Lung (tissue), 12 donors: Measurements from ENCODE around the gene RAB29. TPM values are rescaled to one million over a fixed set of nuclear protein-coding genes. Genes with fewer than 3 reads are reported as not detected.

ENCODE experiments used
- ATAC-seq: fragments of 200-7000 bp; cut with Tn5 transposase; one replicate; pipeline ENCODE4 v1.9.1; 2020; ENCODE audit warnings: moderate number of reproducible peaks; ENCODE audit not compliant: insufficient read depth, low FRiP score
- DNase-seq, 3 donors: peaks; one replicate each; pipeline ENCODE4 v3.0.0-alpha.2; 2013 to 2017
- H3K27ac ChIP-seq, 2 donors: one replicate each; pipeline ENCODE4 v1.5.1; 2013; ENCODE audit warnings: mild to moderate bottlenecking in 2 of 2, moderate library complexity in 2 of 2, control low read depth in 1 of 2, inconsistent platforms in 1 of 2, low read depth in 1 of 2, low read length in 1 of 2
- H3K27me3 ChIP-seq, 3 donors: one replicate each; pipeline ENCODE4 v1.5.1; 2013; ENCODE audit warnings: low read length in 2 of 3; ENCODE audit not compliant: control insufficient read depth in 3 of 3, insufficient read depth in 3 of 3
- H3K36me3 ChIP-seq, 4 donors: one replicate each; pipeline ENCODE4 v1.5.1; 2013; ENCODE audit warnings: low read length in 4 of 4, mild to moderate bottlenecking in 1 of 4, moderate library complexity in 1 of 4; ENCODE audit not compliant: control insufficient read depth in 4 of 4, insufficient read depth in 4 of 4
- H3K4me1 ChIP-seq, 5 donors: one replicate each; pipeline ENCODE4 v1.5.1; 2013; ENCODE audit warnings: low read length in 5 of 5, mild to moderate bottlenecking in 2 of 5, moderate library complexity in 1 of 5; ENCODE audit not compliant: control insufficient read depth in 5 of 5, insufficient read depth in 5 of 5
- H3K4me3 ChIP-seq: one replicate; pipeline ENCODE4 v1.5.1; 2013; ENCODE audit warnings: mild to moderate bottlenecking, control low read depth, moderate library complexity
- H3K9ac ChIP-seq, 2 donors: one replicate each; pipeline ENCODE4 v1.5.1; 2013; ENCODE audit warnings: low read length in 2 of 2, control low read depth in 1 of 2; ENCODE audit not compliant: insufficient read depth in 1 of 2
- H3K9me3 ChIP-seq, 4 donors: one replicate each; pipeline ENCODE4 v1.5.1; 2013; ENCODE audit warnings: low read length in 3 of 4, mild to moderate bottlenecking in 1 of 4, moderate library complexity in 1 of 4; ENCODE audit not compliant: control insufficient read depth in 4 of 4, insufficient read depth in 3 of 4
- WGBS, 2 donors: extraction: QIAGEN DNeasy Blood & Tissue Kit; methylation state at CpG; one replicate each; pipeline ENCODE4 v1.1.7; 2013; 5-methylcytosine and 5-hydroxymethylcytosine counted together
- polyA plus RNA-seq, 2 donors: library from polyadenylated mRNA; stranded (reverse); fragments of 200-250 nt; gene quantifications; one replicate each; pipeline ENCODE4 v1.2.1, GENCODE V29; 2013
- total RNA-seq, 2 donors: library from RNA; depleted of rRNA in 1 of 2; stranded (reverse); fragments of >200 nt in 1 of 2; gene quantifications; one replicate each; pipeline ENCODE4 v1.2.1, GENCODE V29; 2014 to 2021
- TF ChIP-seq, protein P1 (sequence below): IDR thresholded peaks from 2 replicates; pipeline ENCODE4 v1.5.1; 2012; ENCODE audit warnings: mild to moderate bottlenecking; ENCODE audit errors: control extremely low read depth, extremely low read depth
- donor health status: control.
- donor health status: control.
- donor health status: Bipolar disorder and iron deficiency.
- donor health status: healthy.
- donor health status: DM: yes; HTN: yes; CAD: no.

RAB29 gene
- total and polyA plus RNA-seq, 4 donors = 8.7 to 20.0 (median 15.5) TPM

DNA sequence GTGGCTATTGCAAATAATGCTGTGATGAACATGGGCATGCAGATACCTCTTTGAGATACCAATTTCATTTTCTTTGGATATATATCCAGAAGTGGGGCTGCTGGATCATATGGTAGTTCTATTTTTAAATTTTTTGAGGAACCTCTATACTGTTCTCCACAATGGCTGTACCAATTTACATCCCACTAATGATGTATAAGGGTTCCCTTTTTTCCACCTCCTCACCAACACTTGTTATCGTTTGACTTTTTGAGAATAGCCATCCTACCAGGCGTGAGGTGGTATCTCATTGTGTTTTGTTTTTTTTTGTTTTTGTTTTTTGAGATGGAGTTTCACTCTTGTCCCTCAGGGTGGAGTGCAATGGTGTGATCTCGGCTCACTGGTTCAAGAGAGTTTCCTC lies 18.7 kb downstream of the RAB29 start:
- Histone ChIP-seq H3K4me1 (no peaks in the 10 kb centered on the region), H3K9me3 (peaks cover 0 to 4% (median 0%) of the 10 kb centered on the region in 4 donors), H3K36me3 (no peaks in the 10 kb centered on the region), H3K9ac (no peak overlapping the region), H3K27me3 (peaks cover 0 to 4% (median 0%) of the 10 kb centered on the region in 3 donors), H3K27ac (no peak overlapping the region), H3K4me3 (no peak overlapping the region)
- TF ChIP-seq, protein P1, sequence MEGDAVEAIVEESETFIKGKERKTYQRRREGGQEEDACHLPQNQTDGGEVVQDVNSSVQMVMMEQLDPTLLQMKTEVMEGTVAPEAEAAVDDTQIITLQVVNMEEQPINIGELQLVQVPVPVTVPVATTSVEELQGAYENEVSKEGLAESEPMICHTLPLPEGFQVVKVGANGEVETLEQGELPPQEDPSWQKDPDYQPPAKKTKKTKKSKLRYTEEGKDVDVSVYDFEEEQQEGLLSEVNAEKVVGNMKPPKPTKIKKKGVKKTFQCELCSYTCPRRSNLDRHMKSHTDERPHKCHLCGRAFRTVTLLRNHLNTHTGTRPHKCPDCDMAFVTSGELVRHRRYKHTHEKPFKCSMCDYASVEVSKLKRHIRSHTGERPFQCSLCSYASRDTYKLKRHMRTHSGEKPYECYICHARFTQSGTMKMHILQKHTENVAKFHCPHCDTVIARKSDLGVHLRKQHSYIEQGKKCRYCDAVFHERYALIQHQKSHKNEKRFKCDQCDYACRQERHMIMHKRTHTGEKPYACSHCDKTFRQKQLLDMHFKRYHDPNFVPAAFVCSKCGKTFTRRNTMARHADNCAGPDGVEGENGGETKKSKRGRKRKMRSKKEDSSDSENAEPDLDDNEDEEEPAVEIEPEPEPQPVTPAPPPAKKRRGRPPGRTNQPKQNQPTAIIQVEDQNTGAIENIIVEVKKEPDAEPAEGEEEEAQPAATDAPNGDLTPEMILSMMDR = no peak
- ATAC-seq (no peak), DNase-seq (no peak)
- WGBS, 2 donors = 94 to 95% methylated on average over 3 of the region's 3 CpGs

DNA sequence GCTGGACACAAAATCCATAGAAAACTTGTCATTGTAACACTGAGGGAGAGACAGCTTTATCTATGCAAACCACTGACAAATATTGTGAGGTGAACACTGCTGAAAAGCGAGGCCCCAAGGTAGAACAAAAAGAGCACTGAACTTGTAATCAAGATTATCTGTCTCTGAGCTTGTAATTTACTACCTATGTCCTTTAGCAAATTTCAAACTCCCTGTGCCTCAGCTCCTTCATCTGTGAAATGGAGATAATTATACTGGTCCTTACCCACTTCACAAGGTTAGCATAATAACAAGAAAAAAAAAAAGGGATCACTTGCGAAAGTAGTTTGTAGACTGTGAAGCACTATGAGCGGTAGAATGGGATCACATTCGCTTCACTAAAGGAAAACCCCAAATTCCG lies 20.4 kb downstream of the RAB29 start:
- DNase-seq = no peak
- no peaks in the 10 kb centered on the region for H3K36me3 ChIP-seq
- no peak overlapping the region for H3K4me3 ChIP-seq
- no peak for ATAC-seq
- no peaks in the 10 kb centered on the region for H3K4me1 ChIP-seq
- H3K27me3 ChIP-seq = peaks cover 0 to 4% (median 0%) of the 10 kb centered on the region in 3 donors
- H3K9me3 ChIP-seq = no peaks in the 10 kb centered on the region
- 76 to 85% methylated on average over 5 of the region's 5 CpGs for WGBS, 2 donors
- TF ChIP-seq, protein P1 = no peak
- H3K9ac ChIP-seq = no peak overlapping the region
- no peak overlapping the region for H3K27ac ChIP-seq

DNA sequence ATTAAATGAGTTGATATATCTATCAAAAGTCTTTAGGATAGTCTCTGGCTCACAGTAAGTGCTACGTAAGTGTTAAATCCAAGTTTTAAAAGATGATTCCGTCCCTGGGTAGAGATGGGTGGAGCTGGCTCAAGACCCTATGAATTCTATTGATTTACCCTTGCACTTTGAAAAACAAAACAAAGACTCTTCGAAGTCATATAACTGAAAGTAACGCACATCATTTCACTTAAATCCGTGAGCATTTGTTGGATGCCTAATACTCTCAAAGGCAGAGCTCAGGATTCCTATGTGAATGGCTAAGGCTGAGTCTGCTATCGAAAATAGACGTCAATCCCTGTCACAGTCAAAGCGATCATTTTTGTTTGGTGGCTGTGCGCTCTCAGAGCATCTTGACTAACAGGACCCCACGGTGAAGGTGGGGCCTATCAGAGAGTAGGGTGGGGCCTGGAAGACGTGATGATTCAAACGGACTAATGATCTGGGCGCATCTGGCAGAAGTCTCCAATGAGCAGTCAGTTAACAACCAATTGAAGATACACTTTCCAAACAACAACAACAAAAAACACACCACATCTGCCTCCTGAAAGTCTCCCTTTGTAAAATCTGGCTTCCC lies 24.1 kb downstream of the RAB29 start:
- Histone ChIP-seq H3K4me1 (peaks cover 2 to 22% (median 13%) of the 10 kb centered on the region in 5 donors), H3K9ac (no peak overlapping the region), H3K4me3 (no peak overlapping the region), H3K9me3 (no peaks in the 10 kb centered on the region), H3K27me3 (peaks cover 0 to 2% (median 0%) of the 10 kb centered on the region in 3 donors), H3K36me3 (no peaks in the 10 kb centered on the region), H3K27ac (peak overlapping the region in 1 of 2 donors; percentile 89)
- DNase-seq (peak in 1 of 3 donors; percentile 73), ATAC-seq (no peak)
- 81 to 88% methylated on average over 13 of the region's 13 CpGs for WGBS, 2 donors
- TF ChIP-seq, protein P1 = no peak
